CD4-positive, alpha-beta T cell treated with Interleukin-12 subunit alpha and Interleukin-12 subunit beta, for 1 hour (primary cell): Measurements from ENCODE around the gene GLI1.

ENCODE experiments used
- DNase-seq: peaks from one replicate; pipeline ENCODE4 v3.0.0-alpha.2; 2020

Gene GLI1

DNA sequence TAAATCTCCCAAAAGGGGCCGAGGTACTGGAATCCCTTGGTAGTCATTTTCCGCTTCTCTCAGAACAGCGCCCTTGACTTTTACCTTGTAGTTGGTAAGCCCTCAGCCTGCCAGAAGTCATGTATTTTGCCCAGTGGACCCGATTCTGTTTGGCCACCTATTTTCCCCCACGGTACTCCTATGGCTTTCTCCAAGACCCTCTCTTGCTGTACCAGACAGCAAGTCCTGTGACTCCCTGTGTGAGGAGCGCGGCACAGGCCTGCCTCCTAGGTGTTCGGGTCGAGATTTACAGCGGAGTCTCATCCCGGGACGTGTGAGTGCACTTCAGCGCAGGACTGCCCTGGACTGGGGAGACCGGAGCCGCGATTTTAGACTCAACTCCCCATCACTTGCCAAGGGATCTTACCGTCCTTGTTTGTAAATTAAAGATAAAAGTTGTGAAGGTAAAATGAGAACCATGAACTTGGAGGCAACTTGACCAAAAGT lies 62.0 kb downstream of the GLI1 start:
- peak; percentile 22 for DNase-seq
